ENCODE measurements around the gene HAPLN1. TPM values are rescaled to one million over a fixed set of nuclear protein-coding genes. Genes with fewer than 3 reads are reported as not detected.

HAPLN1 gene
- total RNA-seq, 1 donor from 2014 or later = 114 TPM

- Mint-ChIP-seq H3K9me3 (ENCODE audit: unreplicated experiment) (peaks cover 17% of the 10 kb centered on the region), H3K4me1 (ENCODE audit: unreplicated experiment) (peaks cover 22% of the 10 kb centered on the region), H3K4me3 (ENCODE audit: unreplicated experiment) (no peak overlapping the region), H3K27me3 (ENCODE audit: unreplicated experiment) (no peaks in the 10 kb centered on the region), H3K36me3 (ENCODE audit: unreplicated experiment) (peaks cover 8% of the 10 kb centered on the region), H3K27ac (ENCODE audit: unreplicated experiment) (no peak overlapping the region)
- TF ChIP-seq CTCF (IDR thresholded peaks at IDR 0.05) = no peak
- no peak for DNase-seq (ENCODE audit: extremely low spot score, unreplicated experiment)
Measured at GRCh38 chr5:83614841-83615240, 105.8 kb downstream of the HAPLN1 start.

- Mint-ChIP-seq H3K27ac (ENCODE audit: unreplicated experiment) (no peak overlapping the region), H3K27me3 (ENCODE audit: unreplicated experiment) (no peaks in the 10 kb centered on the region), H3K4me1 (ENCODE audit: unreplicated experiment) (no peaks in the 10 kb centered on the region), H3K4me3 (ENCODE audit: unreplicated experiment) (no peak overlapping the region), H3K9me3 (ENCODE audit: unreplicated experiment) (peaks cover 4% of the 10 kb centered on the region), H3K36me3 (ENCODE audit: unreplicated experiment) (no peaks in the 10 kb centered on the region)
- DNase-seq (ENCODE audit: extremely low spot score, unreplicated experiment) = no peak
- peak; percentile 76 for TF ChIP-seq CTCF (IDR thresholded peaks at IDR 0.05)
Measured at GRCh38 chr5:83608122-83608521, 112.5 kb downstream of the HAPLN1 start.

GRCh38 chr5:83595217-83595616 is 125.4 kb downstream of the HAPLN1 start:
- TF ChIP-seq CTCF (IDR thresholded peaks at IDR 0.05) = peak; percentile 36
- H3K27ac Mint-ChIP-seq (ENCODE audit: unreplicated experiment) = no peak overlapping the region
- no peaks in the 10 kb centered on the region for H3K4me1 Mint-ChIP-seq (ENCODE audit: unreplicated experiment)
- no peaks in the 10 kb centered on the region for H3K36me3 Mint-ChIP-seq (ENCODE audit: unreplicated experiment)
- H3K9me3 Mint-ChIP-seq (ENCODE audit: unreplicated experiment) = no peaks in the 10 kb centered on the region
- no peak for DNase-seq (ENCODE audit: extremely low spot score, unreplicated experiment)
- no peak overlapping the region for H3K4me3 Mint-ChIP-seq (ENCODE audit: unreplicated experiment)
- H3K27me3 Mint-ChIP-seq (ENCODE audit: unreplicated experiment) = no peaks in the 10 kb centered on the region

- Mint-ChIP-seq H3K4me3 (ENCODE audit: unreplicated experiment) (no peak overlapping the region), H3K4me1 (ENCODE audit: unreplicated experiment) (no peaks in the 10 kb centered on the region), H3K9me3 (ENCODE audit: unreplicated experiment) (no peaks in the 10 kb centered on the region), H3K27me3 (ENCODE audit: unreplicated experiment) (no peaks in the 10 kb centered on the region), H3K27ac (ENCODE audit: unreplicated experiment) (no peak overlapping the region), H3K36me3 (ENCODE audit: unreplicated experiment) (no peaks in the 10 kb centered on the region)
- no peak for TF ChIP-seq CTCF (IDR thresholded peaks at IDR 0.05)
- no peak for DNase-seq (ENCODE audit: extremely low spot score, unreplicated experiment)
Measured at GRCh38 chr5:83590966-83591365, 129.7 kb downstream of the HAPLN1 start.

GRCh38 chr5:83589786-83590185 is 130.9 kb downstream of the HAPLN1 start:
- no peaks in the 10 kb centered on the region for H3K9me3 Mint-ChIP-seq (ENCODE audit: unreplicated experiment)
- TF ChIP-seq CTCF (IDR thresholded peaks at IDR 0.05) = no peak
- no peak overlapping the region for H3K27ac Mint-ChIP-seq (ENCODE audit: unreplicated experiment)
- peaks cover 5% of the 10 kb centered on the region for H3K4me1 Mint-ChIP-seq (ENCODE audit: unreplicated experiment)
- no peak for DNase-seq (ENCODE audit: extremely low spot score, unreplicated experiment)
- H3K36me3 Mint-ChIP-seq (ENCODE audit: unreplicated experiment) = no peaks in the 10 kb centered on the region
- no peak overlapping the region for H3K4me3 Mint-ChIP-seq (ENCODE audit: unreplicated experiment)
- no peaks in the 10 kb centered on the region for H3K27me3 Mint-ChIP-seq (ENCODE audit: unreplicated experiment)

Other genes starting within 250 kb of the HAPLN1 start
- 67.0 and 67.5 TPM in 2 replicates for gene VCAN, start 249.1 kb downstream of the HAPLN1 start, total RNA-seq